SK-N-SH (cell line): Measurements from ENCODE around the gene TBX18. TPM values are rescaled to one million over a fixed set of nuclear protein-coding genes. Genes with fewer than 3 reads are reported as not detected.

ENCODE experiments used
- CTCF ChIA-PET: fragments of 300-600, 350-600 bp; formaldehyde crosslinking; extraction: SDS; loops from one replicate; lab custom pipeline; 2021; lab: Yijun Ruan, JAX
- POLR2A ChIA-PET: fragments of 350-600 bp; sonication (Branson Sonifier 250); formaldehyde crosslinking; extraction: SDS; loops from one replicate; lab custom pipeline; 2020; ENCODE audit warnings: antibody characterized with exemption, inconsistent platforms; lab: Yijun Ruan, JAX
- DNase-seq: peaks from one replicate; pipeline ENCODE4 v3.0.0; 2012
- H2AFZ ChIP-seq: fragments of 200-600 bp; sonication (generic); 2 replicates; pipeline ENCODE4 v1.8.1; 2016; ENCODE audit warnings: antibody characterized with exemption, mild to moderate bottlenecking, low read depth
- H3F3A ChIP-seq: fragments of 200-600 bp; sonication (generic); replicated peaks from 2 replicates; pipeline ENCODE3; 2016; ENCODE audit warnings: antibody characterized with exemption, mild to moderate bottlenecking; ENCODE audit not compliant: insufficient read depth
- H3K27ac ChIP-seq, 2 experiments: fragments of 200-500 bp in 1 of 2; fragments of 200-600 bp in 1 of 2; sonication (Bioruptor generic) in 1 of 2; sonication (generic), shearing (Covaris generic) in 1 of 2; 2 replicates each; pipeline versions ENCODE4 v1.5.1 to v1.6.1; 2014 to 2016; ENCODE audit warnings: low read depth in 2 of 2, inconsistent platforms in 1 of 2, low read length in 1 of 2, mild to moderate bottlenecking in 1 of 2, mixed read lengths in 1 of 2
- H3K27me3 ChIP-seq: fragments of 200-600 bp; sonication (generic), shearing (Covaris generic); 2 replicates; pipeline ENCODE4 v1.6.1; 2016; ENCODE audit warnings: mixed run types; ENCODE audit not compliant: insufficient read depth
- H3K36me3 ChIP-seq, 2 experiments: fragments of 200-500 bp in 1 of 2; fragments of 200-600 bp in 1 of 2; sonication (Bioruptor generic) in 1 of 2; sonication (generic) in 1 of 2; replicated peaks in 1 of 2; 2 replicates each; pipeline versions ENCODE3 to v1.5.1; 2014 to 2016; ENCODE audit warnings: low read length in 1 of 2, mild to moderate bottlenecking in 1 of 2; ENCODE audit not compliant: insufficient read depth in 2 of 2, control insufficient read depth in 1 of 2
- H3K4me1 ChIP-seq, 2 experiments: fragments of 200-500 bp in 1 of 2; fragments of 200-600 bp in 1 of 2; sonication (Bioruptor generic) in 1 of 2; sonication (generic), shearing (Covaris generic) in 1 of 2; 2 replicates each; pipeline versions ENCODE4 v1.5.1 to v1.6.1; 2014 to 2016; ENCODE audit warnings: low read depth in 1 of 2, low read length in 1 of 2, mixed run types in 1 of 2; ENCODE audit not compliant: insufficient read depth in 2 of 2, control insufficient read depth in 1 of 2
- H3K4me2 ChIP-seq: fragments of 200-600 bp; sonication (generic), shearing (Covaris generic); 2 replicates; pipeline ENCODE4 v1.6.1; 2017; ENCODE audit warnings: mixed run types
- H3K4me3 ChIP-seq, 2 experiments: fragments of 200-500 bp in 1 of 2; fragments of 200-600 bp in 1 of 2; sonication (Bioruptor generic) in 1 of 2; sonication (generic), shearing (Covaris generic) in 1 of 2; 2 replicates each; pipeline versions ENCODE4 v1.5.1 to v1.8.1; 2014 to 2016; ENCODE audit warnings: low read depth in 2 of 2, inconsistent platforms in 1 of 2, low read length in 1 of 2, mild to moderate bottlenecking in 1 of 2, mixed read lengths in 1 of 2, moderate library complexity in 1 of 2
- H3K79me2 ChIP-seq: fragments of 200-600 bp; sonication (generic); 2 replicates; pipeline ENCODE4 v1.8.1; 2017; ENCODE audit warnings: mild to moderate bottlenecking; ENCODE audit not compliant: insufficient read depth
- H3K9ac ChIP-seq: fragments of 200-600 bp; sonication (generic); 2 replicates; pipeline ENCODE4 v1.6.1; 2017; ENCODE audit warnings: mixed run types
- H3K9me2 ChIP-seq: fragments of 200-600 bp; sonication (generic); 2 replicates; pipeline ENCODE4 v1.6.1; 2017; ENCODE audit warnings: mixed run types
- H3K9me3 ChIP-seq: fragments of 200-600 bp; sonication (generic); 2 replicates; pipeline ENCODE4 v1.6.1; 2017; ENCODE audit warnings: mixed run types, mild to moderate bottlenecking, moderate library complexity
- H4K20me1 ChIP-seq: fragments of 200-600 bp; sonication (generic); 2 replicates; pipeline ENCODE4 v1.6.1; 2017; ENCODE audit warnings: mild to moderate bottlenecking, mixed run types; ENCODE audit not compliant: insufficient read depth
- ELF1 ChIP-seq: IDR thresholded peaks from 2 replicates; pipeline ENCODE4 v1.4.0; 2012
- EZH2phosphoT487 ChIP-seq: fragments of 200-600 bp; sonication (generic); IDR thresholded peaks from 2 replicates; pipeline ENCODE4 v1.6.1; 2017; ENCODE audit warnings: low read depth, mixed run types, mild to moderate bottlenecking, antibody characterized with exemption, moderate library complexity, borderline replicate concordance
- FOSL2 ChIP-seq: IDR thresholded peaks from 2 replicates; pipeline ENCODE4 v1.4.0; 2012; ENCODE audit warnings: low read depth, mild to moderate bottlenecking, moderate library complexity, borderline replicate concordance
- GABPA ChIP-seq: IDR thresholded peaks from 2 replicates; pipeline ENCODE4 v1.4.0; 2012; ENCODE audit warnings: low read depth, mild to moderate bottlenecking
- GATA2 ChIP-seq: sonication (generic); formaldehyde crosslinking; IDR thresholded peaks from 2 replicates; pipeline ENCODE4 v1.5.0; 2020; ENCODE audit warnings: mild to moderate bottlenecking, missing genetic modification reagents
- JUND ChIP-seq: IDR thresholded peaks from 2 replicates; pipeline ENCODE4 v1.4.0; 2012
- MAX ChIP-seq: IDR thresholded peaks from 2 replicates; pipeline ENCODE4 v1.4.0; 2012; ENCODE audit warnings: low read depth
- PBX3 ChIP-seq: IDR thresholded peaks from 2 replicates; pipeline ENCODE4; 2012
- POLR2AphosphoS5 ChIP-seq: IDR thresholded peaks from 2 replicates; pipeline ENCODE4 v1.6.1; 2012; ENCODE audit warnings: low read depth, low read length
- RXRA ChIP-seq: IDR thresholded peaks from 2 replicates; pipeline ENCODE4 v1.4.0; 2012; ENCODE audit warnings: low read depth, mild to moderate bottlenecking, borderline replicate concordance
- SIN3A ChIP-seq: IDR thresholded peaks from 2 replicates; pipeline ENCODE4 v1.6.1; 2012; ENCODE audit warnings: low read depth, mild to moderate bottlenecking, low read length, moderate library complexity, borderline replicate concordance
- TAF1 ChIP-seq: IDR thresholded peaks from 2 replicates; pipeline ENCODE4 v1.6.1; 2012; ENCODE audit warnings: low read depth, mild to moderate bottlenecking, low read length, moderate library complexity, borderline replicate concordance
- TCF12 ChIP-seq: IDR thresholded peaks from 2 replicates; pipeline ENCODE4 v1.4.0; 2012
- USF1 ChIP-seq: IDR thresholded peaks from 2 replicates; pipeline ENCODE4 v1.4.0; 2012; ENCODE audit warnings: low read depth, borderline replicate concordance
- USF2 ChIP-seq: fragments of 150-350 bp; IDR thresholded peaks from 2 replicates; pipeline ENCODE4 v1.6.1; 2017; ENCODE audit warnings: antibody characterized with exemption, low read length, low read depth, borderline replicate concordance
- YY1 ChIP-seq: IDR thresholded peaks from 2 replicates; pipeline ENCODE4 v1.4.0; 2012; ENCODE audit warnings: low read depth, mild to moderate bottlenecking
- ZBTB33 ChIP-seq: IDR thresholded peaks from 2 replicates; pipeline ENCODE4 v1.4.0; 2012; ENCODE audit warnings: low read depth, borderline replicate concordance
- WGBS: methylation state at CpG from one replicate; pipeline ENCODE4 v1.1.6; 2017; ENCODE audit warnings: low lambda C conversion rate; 5-methylcytosine and 5-hydroxymethylcytosine counted together
- polyA plus RNA-seq, 3 experiments: library from polyadenylated mRNA; depleted of rRNA; stranded (reverse); fragments of >200 nt; gene quantifications; 2 replicates each; pipeline ENCODE4 v1.2.3, GENCODE V29; 2012

The TBX18 gene
- polyA plus RNA-seq, 1 of the 3 experiments (the other 2 are of a cell fraction): 19.3 TPM

DNA sequence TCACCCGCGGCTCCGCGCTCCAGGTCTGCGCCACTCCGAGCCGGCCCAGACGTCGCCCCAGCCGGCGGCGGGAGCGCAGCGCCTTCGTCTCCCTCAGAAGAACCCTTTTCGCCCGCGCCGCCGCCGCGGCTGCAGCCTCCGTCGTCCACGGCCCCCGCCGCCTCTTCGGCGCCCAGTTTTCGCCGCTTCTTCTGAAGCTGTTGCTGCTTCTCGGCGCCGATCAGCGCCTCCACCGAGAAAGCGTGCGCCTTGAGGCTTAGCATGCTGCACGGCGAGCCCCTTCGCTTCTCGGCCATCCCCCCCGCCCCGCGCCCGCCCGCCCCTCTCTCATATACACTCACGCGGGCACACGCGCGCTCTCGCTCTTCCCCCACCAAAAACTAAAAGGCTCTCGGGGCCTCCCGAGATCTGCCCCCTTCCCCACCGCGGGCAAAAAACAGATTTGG is 489 bp downstream of the TBX18 start:
- H3K79me2 ChIP-seq: peaks cover 38% of the 10 kb centered on the region
- WGBS: under 1% methylated on average over 30 of the region's 57 CpGs
- ChIA-PET CTCF (interaction anchor here (1.6 kb wide), 1 partner anchor 11 kb away, joined by 5 read pairs; no protein-coding TSS in a partner anchor), POLR2A (no interaction called here)
- DNase-seq: peak; percentile 42
- no peaks in the 10 kb centered on the region for H3K9me2 ChIP-seq
- no peaks in the 10 kb centered on the region for H4K20me1 ChIP-seq
- H3K4me2 ChIP-seq: peak overlapping the region; percentile 97
- H3K9ac ChIP-seq: peak overlapping the region; percentile 85
- TF ChIP-seq GATA2 (CRISPR knock-in tag) (no peak), USF2 (no peak), FOSL2 (no peak), SIN3A (no peak), TAF1 (0 out of 2 replicates have a peak, but pooled peaks have one; percentile 4), MAX (0 out of 2 replicates have a peak, but pooled peaks have one; percentile 4)
- no peaks in the 10 kb centered on the region for H3K9me3 ChIP-seq
- H3K27ac ChIP-seq: peak overlapping the region; percentile 72 to 77
- peaks cover 32% of the 10 kb centered on the region for H3F3A ChIP-seq
- peaks cover 30% of the 10 kb centered on the region for H3K27me3 ChIP-seq
- no peaks in the 10 kb centered on the region; a peak in 1 of 4 replicates for H3K4me1 ChIP-seq
- H3K36me3 ChIP-seq: peaks cover 0 to 20% of the 10 kb centered on the region in 2 experiments
- H2AFZ ChIP-seq: peak overlapping the region; percentile 83; the same call in 1 of the 2 replicates
- peak overlapping the region; percentile 65 to 97 for H3K4me3 ChIP-seq

DNA sequence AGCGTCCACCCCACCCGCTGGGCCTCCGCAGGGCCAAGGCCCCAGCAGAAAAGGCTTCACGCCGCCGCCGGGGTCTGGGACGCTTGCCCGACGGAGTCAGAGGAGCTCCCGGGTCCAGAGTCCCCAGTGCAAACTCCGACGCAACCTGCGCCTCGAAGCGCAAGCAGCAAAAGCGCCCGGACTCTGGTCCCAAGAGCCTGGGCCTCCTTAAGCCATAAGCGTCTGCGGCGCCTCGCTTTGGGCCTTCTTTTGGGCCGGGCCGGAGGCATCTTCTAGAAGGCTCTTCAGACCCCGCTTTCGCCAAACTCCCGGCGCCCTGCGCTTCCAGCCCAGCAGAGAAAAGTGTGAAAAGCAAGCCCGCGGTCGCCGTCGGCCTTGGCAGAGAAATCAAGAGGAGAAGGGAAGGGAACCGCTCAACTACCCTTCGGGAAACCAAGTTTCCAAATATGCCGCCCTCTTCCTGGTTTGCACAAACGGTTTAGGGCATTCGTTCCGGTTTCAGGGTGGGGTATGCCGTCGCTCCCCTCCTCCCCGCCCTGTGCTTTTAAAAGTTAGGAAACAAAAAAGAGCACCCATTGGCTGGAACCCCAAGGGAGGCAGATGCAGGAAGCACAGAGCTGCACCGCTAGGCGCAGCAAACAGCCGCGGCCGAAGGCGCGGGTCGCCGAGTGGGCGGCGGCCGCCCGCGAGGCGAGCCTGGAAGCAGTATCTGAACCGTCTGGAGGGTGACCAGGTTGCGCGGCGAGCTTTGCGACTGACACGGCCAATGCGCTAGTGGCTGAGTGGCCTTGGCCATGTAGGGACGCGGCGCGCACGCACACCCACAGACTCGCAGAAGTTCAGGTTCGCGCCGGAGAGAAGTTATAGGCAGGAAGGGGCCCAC is 1.2 kb downstream of the TBX18 start:
- peak overlapping the region; percentile 85 for H3K9ac ChIP-seq
- peaks cover 32% of the 10 kb centered on the region for H3F3A ChIP-seq
- TF ChIP-seq TCF12: peak; percentile 8; the same call in 1 of the 2 replicates
- peak; percentile 57; the same call in 1 of the 2 replicates for TF ChIP-seq POLR2AphosphoS5
- TF ChIP-seq PBX3: no peak
- TF ChIP-seq JUND: no peak
- TF ChIP-seq EZH2phosphoT487: no peak
- no peak for TF ChIP-seq GABPA
- no peak for TF ChIP-seq RXRA
- peak; percentile 71 for TF ChIP-seq ELF1
- 0 out of 2 replicates have a peak, but pooled peaks have one; percentile 1 for TF ChIP-seq MAX
- TF ChIP-seq TAF1: peak; percentile 51
- TF ChIP-seq ZBTB33: no peak
- 0 out of 2 replicates have a peak, but pooled peaks have one; percentile 32 for TF ChIP-seq SIN3A
- no peak for TF ChIP-seq USF2
- no peak for TF ChIP-seq FOSL2
- no peak for TF ChIP-seq USF1
- TF ChIP-seq YY1: 0 out of 2 replicates have a peak, but pooled peaks have one; percentile 22

More for the DNA sequence above, 1.2 kb downstream of the TBX18 start:
- 3% methylated on average over 28 of the region's 74 CpGs for WGBS
- H3K4me3 ChIP-seq: peak overlapping the region; percentile 65 to 97
- peak overlapping the region; percentile 83; the same call in 1 of the 2 replicates for H2AFZ ChIP-seq
- H3K36me3 ChIP-seq: peaks cover 0 to 24% of the 10 kb centered on the region in 2 experiments
- ChIA-PET CTCF (interaction anchor here (0.9 to 2.6 kb wide), 3 partner anchors 9 to 11 kb away, joined by 3 to 9 read pairs (median 5); no protein-coding TSS in a partner anchor), POLR2A (no interaction called here)
- peaks cover 45% of the 10 kb centered on the region for H3K79me2 ChIP-seq
- peak overlapping the region; percentile 72 to 77 for H3K27ac ChIP-seq
- peak; percentile 56 for DNase-seq
- H3K27me3 ChIP-seq: peaks cover 24% of the 10 kb centered on the region
- peak overlapping the region; percentile 97 for H3K4me2 ChIP-seq
- H3K9me3 ChIP-seq: no peaks in the 10 kb centered on the region
- H4K20me1 ChIP-seq: no peaks in the 10 kb centered on the region
- no peaks in the 10 kb centered on the region for H3K9me2 ChIP-seq
- no peaks in the 10 kb centered on the region; a peak in 2 of 4 replicates for H3K4me1 ChIP-seq
